Epithelial cell of esophagus (primary cell): ENCODE measurements around the gene CCDC50.

ENCODE experiments used
- DNase-seq: peaks from one replicate; pipeline ENCODE4 v3.0.0; 2010; ENCODE audit warnings: low read depth
- H3K4me3 ChIP-seq: 2 replicates; pipeline ENCODE4 v1.5.1; 2011; ENCODE audit warnings: mild to moderate bottlenecking, low read length, control low read depth
- TF ChIP-seq, protein P1 (sequence below): IDR thresholded peaks from 2 replicates; pipeline ENCODE4 v1.5.1; 2011; ENCODE audit warnings: low read depth, mild to moderate bottlenecking, low read length, control low read depth, inconsistent platforms; ENCODE audit not compliant: insufficient read depth; ENCODE audit errors: missing control alignments

CCDC50 gene

DNA sequence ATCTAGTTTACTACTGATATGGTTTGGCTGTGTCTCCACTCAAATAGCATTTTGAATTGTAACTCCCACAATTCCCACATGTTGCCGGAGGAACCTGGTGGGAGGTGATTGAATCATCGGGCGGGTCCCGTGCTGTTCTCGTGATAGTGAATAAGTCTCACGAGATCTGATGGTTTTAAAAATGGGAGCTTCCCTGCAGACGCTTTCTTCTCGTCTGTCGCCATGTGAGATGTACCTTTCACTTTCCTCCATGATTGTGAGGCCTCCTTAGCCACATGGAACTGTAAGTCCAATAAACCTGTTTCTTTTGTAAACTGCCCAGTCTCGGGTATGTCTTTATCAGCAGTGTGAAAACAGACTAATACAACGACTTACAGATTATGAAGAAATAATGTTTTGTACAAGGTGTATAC lies 96.1 kb downstream of the CCDC50 start:
- TF ChIP-seq, protein P1, sequence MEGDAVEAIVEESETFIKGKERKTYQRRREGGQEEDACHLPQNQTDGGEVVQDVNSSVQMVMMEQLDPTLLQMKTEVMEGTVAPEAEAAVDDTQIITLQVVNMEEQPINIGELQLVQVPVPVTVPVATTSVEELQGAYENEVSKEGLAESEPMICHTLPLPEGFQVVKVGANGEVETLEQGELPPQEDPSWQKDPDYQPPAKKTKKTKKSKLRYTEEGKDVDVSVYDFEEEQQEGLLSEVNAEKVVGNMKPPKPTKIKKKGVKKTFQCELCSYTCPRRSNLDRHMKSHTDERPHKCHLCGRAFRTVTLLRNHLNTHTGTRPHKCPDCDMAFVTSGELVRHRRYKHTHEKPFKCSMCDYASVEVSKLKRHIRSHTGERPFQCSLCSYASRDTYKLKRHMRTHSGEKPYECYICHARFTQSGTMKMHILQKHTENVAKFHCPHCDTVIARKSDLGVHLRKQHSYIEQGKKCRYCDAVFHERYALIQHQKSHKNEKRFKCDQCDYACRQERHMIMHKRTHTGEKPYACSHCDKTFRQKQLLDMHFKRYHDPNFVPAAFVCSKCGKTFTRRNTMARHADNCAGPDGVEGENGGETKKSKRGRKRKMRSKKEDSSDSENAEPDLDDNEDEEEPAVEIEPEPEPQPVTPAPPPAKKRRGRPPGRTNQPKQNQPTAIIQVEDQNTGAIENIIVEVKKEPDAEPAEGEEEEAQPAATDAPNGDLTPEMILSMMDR, result no peak
- DNase-seq, result no peak
- H3K4me3 ChIP-seq, result no peak overlapping the region

DNA sequence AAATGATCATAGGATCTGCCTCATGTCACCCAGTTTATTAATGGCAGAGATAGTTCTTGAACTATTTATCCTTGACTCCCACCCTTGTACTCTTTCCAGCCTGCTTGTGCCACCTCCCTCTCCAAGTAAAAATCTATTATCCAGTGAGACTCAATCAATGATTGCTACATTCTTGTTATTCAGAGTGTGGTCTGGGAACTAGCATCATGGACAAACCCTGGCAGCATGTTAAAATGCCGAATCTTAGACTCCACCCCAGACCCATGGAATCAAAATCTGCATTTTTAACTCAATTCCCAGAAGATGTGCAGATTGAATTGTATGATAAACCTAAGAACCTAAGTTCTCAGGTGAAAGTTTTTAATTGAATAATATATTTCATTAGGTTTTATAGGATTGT lies 97.1 kb downstream of the CCDC50 start:
- DNase-seq, result no peak
- TF ChIP-seq, protein P1, result no peak
- H3K4me3 ChIP-seq, result no peak overlapping the region

DNA sequence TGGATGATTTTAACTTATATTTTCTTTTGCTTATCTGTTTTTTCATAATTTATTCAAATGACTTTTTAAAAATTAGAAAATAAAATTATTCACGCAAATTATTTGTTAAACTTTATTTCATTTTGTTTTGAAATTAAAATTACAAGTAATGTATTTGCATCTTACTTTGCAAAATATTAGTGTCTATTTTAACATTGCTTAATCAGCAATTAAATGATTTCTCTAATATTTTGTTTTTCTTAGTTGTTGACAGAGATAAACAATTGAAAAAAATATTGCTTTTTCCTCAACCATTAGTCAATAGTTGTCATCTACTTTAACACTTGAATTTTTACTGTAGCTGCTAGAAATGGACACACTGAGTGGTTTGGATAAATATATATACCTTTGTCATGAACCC lies 99.0 kb downstream of the CCDC50 start:
- TF ChIP-seq, protein P1, result no peak
- no peak overlapping the region for H3K4me3 ChIP-seq
- no peak for DNase-seq

DNA sequence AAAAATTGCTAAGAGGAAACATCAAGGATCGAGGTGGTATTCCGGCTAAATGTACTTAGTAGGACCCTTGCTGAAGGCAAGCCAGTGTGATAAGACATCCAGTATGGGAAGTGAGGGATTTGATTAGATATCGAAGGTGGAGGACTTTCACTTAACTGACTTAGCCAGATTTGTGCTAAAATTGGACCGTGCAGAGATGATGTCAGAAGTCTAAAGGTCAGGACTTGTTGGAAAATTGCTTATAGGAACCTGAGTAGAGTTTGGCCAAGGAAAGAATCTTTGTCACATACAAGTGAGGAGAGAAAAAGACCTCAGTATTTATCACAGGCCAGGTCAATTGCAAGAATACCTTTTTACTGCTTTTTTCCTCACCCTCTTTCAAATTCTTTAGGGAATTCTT lies 100.9 kb downstream of the CCDC50 start:
- DNase-seq, result no peak
- TF ChIP-seq, protein P1, result no peak
- H3K4me3 ChIP-seq, result no peak overlapping the region

DNA sequence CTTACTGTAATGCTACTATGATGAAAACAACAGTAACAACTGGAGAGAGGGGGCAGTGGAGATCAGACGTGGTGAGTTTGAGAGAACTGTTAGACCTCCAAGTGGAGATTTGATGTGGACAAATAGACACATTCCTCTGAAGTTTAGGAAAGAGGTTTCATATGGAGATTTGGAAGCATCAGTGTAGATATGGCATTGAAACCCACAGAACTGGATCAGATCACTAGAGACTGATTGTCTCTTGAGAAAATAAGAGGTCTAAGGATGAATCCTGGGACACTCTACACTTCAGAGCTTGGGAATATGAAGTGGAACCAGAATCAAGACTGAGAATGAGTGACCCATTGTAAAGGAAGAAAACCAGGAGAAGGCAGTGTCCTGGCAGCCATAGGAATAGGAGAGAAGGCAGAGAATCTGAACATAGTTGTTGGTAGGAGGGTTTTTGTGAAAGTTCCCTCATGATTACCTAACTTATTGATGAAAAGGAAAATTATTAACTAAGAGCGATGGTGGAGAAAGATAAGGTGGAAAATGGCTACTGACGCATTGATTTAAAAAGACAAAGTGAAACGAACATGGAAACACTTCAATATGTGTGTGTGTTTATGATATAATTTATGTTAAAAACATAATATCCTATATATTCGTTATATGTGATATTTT lies 102.1 kb downstream of the CCDC50 start:
- DNase-seq, result no peak
- H3K4me3 ChIP-seq, result no peak overlapping the region
- TF ChIP-seq, protein P1, result no peak

DNA sequence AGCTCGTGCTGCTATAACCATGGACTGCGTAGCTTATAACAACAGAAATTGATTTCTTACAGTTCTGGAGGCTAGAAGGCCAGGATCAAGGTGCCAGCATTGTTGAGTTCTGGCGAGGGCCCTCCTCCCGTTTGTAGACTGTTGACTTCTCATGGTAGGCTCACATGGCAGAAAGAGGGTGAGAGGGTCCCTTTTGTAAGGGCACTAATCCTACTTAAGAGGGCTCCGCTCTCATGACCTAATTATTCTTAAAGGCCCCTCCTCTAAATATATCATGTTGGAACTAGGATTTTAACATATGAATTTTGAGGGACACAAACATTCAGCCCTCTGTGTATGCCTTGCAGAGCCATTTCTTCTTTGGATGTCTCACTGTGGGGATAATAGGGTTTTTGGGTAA lies 103.0 kb downstream of the CCDC50 start:
- no peak overlapping the region for H3K4me3 ChIP-seq
- DNase-seq, result no peak
- TF ChIP-seq, protein P1, result no peak

DNA sequence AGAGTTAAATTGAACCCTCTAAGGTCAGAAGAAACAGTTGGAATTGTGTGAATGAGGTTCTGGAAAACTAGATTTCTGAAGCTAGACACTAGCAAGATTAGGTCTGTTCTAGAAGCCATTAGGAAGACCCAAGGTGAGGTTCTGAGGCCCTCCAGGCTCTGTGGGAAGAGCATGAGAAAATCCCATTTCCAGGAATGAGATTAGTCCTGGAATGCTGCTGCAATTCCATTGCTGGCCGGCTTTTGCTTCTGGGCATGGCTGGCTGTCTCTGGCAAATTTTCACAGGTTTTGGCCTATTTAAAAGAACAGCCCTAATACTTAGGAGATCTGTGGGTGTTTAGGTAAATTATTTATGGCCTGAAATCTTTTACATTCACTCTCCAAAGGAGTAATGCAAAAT lies 104.8 kb downstream of the CCDC50 start:
- TF ChIP-seq, protein P1, result no peak
- no peak overlapping the region for H3K4me3 ChIP-seq
- no peak for DNase-seq
